GM12878 (cell line): ENCODE data around the gene OR6Y1. TPM values are rescaled to one million over a fixed set of nuclear protein-coding genes. Genes with fewer than 3 reads are reported as not detected.

Experiments
- ATF7 ChIP-seq: fragments of 450-650 bp; IDR thresholded peaks from 2 replicates; pipeline ENCODE4 v1.6.1; 2016; ENCODE audit warnings: low read depth, mild to moderate bottlenecking
- EP300 ChIP-seq, 2 experiments: fragments of 150-350 bp in 1 of 2; IDR thresholded peaks; 2 replicates each; pipeline ENCODE4 v1.6.1; 2011 to 2012; ENCODE audit warnings: low read depth in 2 of 2, low read length in 2 of 2, borderline replicate concordance in 1 of 2, improper control_type of control experiment in 1 of 2, inconsistent platforms in 1 of 2; ENCODE audit not compliant: control insufficient read depth in 1 of 2
- MEF2B ChIP-seq: fragments of 450-650 bp; IDR thresholded peaks from 2 replicates; pipeline ENCODE4 v1.6.1; 2018; ENCODE audit warnings: mild to moderate bottlenecking, moderate library complexity; ENCODE audit not compliant: partially characterized antibody, poor library complexity, severe bottlenecking
- MTA3 ChIP-seq: IDR thresholded peaks from 2 replicates; pipeline ENCODE4 v1.6.1; 2012; ENCODE audit warnings: low read length, inconsistent platforms, borderline replicate concordance
- NFXL1 ChIP-seq: fragments of 450-650 bp; IDR thresholded peaks from 2 replicates; pipeline ENCODE4 v1.6.1; 2017; ENCODE audit warnings: antibody characterized with exemption, mild to moderate bottlenecking, borderline replicate concordance
- NFYB ChIP-seq: IDR thresholded peaks from 2 replicates; pipeline ENCODE4 v1.6.1; 2011; ENCODE audit warnings: low read depth, mild to moderate bottlenecking, low read length, improper control_type of control experiment, moderate library complexity; ENCODE audit not compliant: insufficient read depth
- POLR2AphosphoS5 ChIP-seq: IDR thresholded peaks from 2 replicates; pipeline ENCODE4 v1.6.1; 2011; ENCODE audit warnings: mild to moderate bottlenecking, low read length, inconsistent platforms
- TARDBP ChIP-seq: IDR thresholded peaks from 2 replicates; pipeline ENCODE4 v1.6.1; 2016; ENCODE audit warnings: borderline replicate concordance
- YBX1 ChIP-seq: fragments of 450-650 bp; IDR thresholded peaks from 2 replicates; pipeline ENCODE4 v1.6.1; 2016; ENCODE audit warnings: antibody characterized with exemption
- polyA plus RNA-seq, 11 experiments: library from polyadenylated mRNA; depleted of rRNA in 4 of 11; unstranded in 6 of 11; stranded (reverse) in 5 of 11; fragments of >200 nt; fragmentation: Nextera tagmentation in 4 of 11; fragmentation: Illumina TruSeq in 1 of 11; extraction: Ambion mirVana in 4 of 11; extraction: Trizol in 1 of 11; gene quantifications; 1 replicate in 1 of 11; 2 replicates in 10 of 11; pipeline versions ENCODE4 v1.2.1 to v1.2.3, GENCODE V29; 2011 to 2016; ENCODE audit warnings: inconsistent platforms in 2 of 11, missing spikeins in 2 of 11, low read depth in 1 of 11
- total RNA-seq, 4 experiments: library from RNA; depleted of rRNA in 3 of 4; stranded (reverse); fragments of >200 nt in 3 of 4; fragmentation: Illumina TruSeq in 1 of 4; extraction: Trizol in 1 of 4; gene quantifications; 2 replicates each; pipeline versions ENCODE4 v1.2.1 to v1.2.3, GENCODE V29; 2013 to 2021
- TF ChIP-seq, protein P1 (sequence below): fragments of 450-650 bp; IDR thresholded peaks from 2 replicates; pipeline ENCODE4 v1.6.1; 2016; ENCODE audit warnings: mild to moderate bottlenecking
- TF ChIP-seq, protein P2 (sequence below): fragments of 150-350 bp; IDR thresholded peaks from 2 replicates; pipeline ENCODE4 v1.6.1; 2014; ENCODE audit warnings: mild to moderate bottlenecking, low read depth, low read length

The OR6Y1 gene
- total and polyA plus RNA-seq, 10 of the 15 experiments (the other 5 are each of a cell fraction or from before 2014, with no cell fraction given), result not detected

DNA sequence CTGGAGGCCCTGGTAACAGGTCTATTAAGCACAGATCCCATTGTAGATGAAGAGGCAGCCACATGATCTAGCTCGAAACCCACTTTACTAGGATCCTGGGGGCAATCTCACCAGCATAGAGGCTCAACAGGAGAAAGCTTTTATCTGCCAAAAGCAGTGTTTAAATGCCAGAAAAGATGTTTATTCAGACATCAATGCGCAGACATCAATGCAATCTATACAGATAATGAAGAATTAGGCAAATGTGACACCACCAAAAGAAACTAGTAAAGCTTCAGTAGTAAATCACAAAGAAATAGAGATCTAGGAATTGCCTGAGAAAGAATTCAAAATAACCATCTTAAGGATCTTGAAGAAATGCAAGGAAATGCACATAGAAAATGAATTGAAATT lies 32.5 kb downstream of the OR6Y1 start (continued):
- TF ChIP-seq NFYB (no peak), POLR2AphosphoS5 (no peak), ATF7 (no peak), TARDBP (no peak), EP300 (IDR thresholded peaks at IDR 0.05; ENCODE audit: borderline replicate concordance in 1 of 2, control insufficient read depth in 1 of 2, low read depth in 2 of 2, low read length in 2 of 2) (no peak), MEF2B (no peak), MTA3 (no peak), YBX1 (no peak), NFXL1 (no peak)
- TF ChIP-seq, protein P1, sequence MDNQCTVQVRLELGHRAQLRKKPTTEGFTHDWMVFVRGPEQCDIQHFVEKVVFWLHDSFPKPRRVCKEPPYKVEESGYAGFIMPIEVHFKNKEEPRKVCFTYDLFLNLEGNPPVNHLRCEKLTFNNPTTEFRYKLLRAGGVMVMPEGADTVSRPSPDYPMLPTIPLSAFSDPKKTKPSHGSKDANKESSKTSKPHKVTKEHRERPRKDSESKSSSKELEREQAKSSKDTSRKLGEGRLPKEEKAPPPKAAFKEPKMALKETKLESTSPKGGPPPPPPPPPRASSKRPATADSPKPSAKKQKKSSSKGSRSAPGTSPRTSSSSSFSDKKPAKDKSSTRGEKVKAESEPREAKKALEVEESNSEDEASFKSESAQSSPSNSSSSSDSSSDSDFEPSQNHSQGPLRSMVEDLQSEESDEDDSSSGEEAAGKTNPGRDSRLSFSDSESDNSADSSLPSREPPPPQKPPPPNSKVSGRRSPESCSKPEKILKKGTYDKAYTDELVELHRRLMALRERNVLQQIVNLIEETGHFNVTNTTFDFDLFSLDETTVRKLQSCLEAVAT, result no peak
- TF ChIP-seq, protein P2, sequence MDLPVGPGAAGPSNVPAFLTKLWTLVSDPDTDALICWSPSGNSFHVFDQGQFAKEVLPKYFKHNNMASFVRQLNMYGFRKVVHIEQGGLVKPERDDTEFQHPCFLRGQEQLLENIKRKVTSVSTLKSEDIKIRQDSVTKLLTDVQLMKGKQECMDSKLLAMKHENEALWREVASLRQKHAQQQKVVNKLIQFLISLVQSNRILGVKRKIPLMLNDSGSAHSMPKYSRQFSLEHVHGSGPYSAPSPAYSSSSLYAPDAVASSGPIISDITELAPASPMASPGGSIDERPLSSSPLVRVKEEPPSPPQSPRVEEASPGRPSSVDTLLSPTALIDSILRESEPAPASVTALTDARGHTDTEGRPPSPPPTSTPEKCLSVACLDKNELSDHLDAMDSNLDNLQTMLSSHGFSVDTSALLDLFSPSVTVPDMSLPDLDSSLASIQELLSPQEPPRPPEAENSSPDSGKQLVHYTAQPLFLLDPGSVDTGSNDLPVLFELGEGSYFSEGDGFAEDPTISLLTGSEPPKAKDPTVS, result no peak
- TF ChIP-seq, all 136 proteins: peak for 0
